ENCODE measurements around the gene LPP.
A peak's percentile ranks its signal among the peaks of the same experiment; 100 is the strongest.

The LPP gene

DNA sequence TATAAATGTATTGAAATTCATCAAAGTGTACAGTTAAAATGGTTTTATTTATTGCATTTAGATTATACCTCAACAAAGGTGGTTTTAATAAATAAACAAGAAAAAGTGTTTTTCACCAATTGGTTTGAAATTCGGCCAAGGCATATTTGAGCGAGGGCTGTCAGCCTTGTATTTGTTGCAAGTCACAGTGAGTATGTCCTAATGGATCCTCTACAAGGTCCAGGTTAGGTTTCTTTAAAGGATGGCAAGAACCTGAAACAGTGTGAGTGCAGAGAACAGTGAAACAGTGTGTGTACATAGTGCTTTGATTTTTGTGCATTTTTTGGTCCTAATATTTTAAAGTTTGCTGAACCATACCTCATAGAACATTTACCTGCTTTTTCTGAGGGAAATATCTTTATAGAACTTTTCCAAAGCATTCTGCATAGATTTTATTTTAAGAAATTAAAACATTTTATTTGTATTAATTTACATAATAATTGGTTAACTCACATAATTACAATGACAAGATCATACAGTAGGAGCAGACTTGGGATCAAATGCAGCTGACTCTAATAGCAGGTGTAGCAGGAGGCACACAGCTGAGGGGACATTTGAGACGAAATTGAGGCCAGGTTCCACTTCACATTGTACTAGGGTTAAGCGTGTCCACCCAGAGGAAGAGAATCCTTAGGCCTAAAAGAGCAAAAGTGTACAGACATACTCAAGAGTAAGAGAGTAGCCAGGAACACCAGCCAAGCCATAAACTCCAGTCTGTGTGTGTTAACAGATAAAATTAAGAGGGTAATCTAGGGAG is 589.0 kb downstream of the LPP start:
- no peak for DNase-seq

DNA sequence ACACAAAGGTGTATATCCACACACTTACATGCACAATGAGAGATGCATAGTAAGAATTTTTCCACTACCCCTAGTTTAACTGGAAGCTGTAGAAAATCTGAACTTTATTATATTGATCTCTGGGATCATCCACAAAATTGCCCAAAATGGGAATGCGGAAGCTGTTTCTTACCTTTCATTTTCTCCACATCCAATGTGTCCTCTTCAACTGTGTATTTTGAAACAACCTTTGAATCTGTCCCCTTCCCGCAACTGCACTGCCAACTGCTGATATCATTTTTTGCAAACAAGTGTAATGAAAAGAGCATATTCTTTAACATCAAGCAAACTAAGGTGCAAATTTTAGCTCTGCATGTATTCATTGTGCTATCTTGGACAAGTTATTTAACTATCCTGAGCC is 590.2 kb downstream of the LPP start:
- no peak for DNase-seq

DNA sequence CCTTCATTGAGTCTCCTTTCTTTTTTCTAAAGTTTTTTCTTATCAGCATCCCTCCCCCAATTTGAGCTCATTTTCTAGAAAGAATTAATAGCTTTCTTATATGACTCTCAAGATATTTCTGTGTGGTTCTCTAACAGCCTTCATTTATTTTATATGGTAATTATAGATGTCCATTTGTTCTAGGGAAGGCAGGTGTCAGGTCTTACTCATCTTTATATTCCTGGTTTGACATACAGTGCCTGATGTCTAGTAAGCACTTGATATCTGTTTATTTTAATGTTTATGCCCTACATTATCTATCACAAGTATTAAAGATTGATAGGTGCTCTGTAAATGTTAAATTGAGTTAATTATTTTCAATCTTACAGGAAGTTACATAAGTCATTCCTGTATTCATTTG is 591.1 kb downstream of the LPP start:
- DNase-seq, result no peak

DNA sequence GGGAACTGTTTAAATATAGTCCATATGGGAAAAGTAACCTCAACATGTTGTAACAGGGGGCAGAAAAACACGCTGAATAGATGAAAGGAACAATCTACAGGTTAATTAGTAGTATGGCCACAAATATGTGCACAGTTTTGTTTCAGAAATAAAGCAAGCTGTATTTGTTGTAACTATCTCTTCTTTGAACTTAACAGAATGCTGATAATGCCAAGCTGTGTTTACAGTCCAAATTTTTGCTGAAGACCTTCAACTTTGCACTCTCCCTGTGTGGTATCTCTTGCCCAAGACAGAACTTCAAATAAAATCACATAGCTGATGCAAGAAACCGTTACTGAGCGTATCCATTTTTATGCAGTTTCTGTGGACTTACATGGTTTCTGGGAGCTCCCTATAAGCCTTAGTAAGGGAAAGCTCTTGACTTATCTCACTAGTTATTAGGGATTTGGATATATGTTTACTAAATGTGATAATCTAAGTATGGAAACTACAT is 592.4 kb downstream of the LPP start:
- DNase-seq, result no peak

DNA sequence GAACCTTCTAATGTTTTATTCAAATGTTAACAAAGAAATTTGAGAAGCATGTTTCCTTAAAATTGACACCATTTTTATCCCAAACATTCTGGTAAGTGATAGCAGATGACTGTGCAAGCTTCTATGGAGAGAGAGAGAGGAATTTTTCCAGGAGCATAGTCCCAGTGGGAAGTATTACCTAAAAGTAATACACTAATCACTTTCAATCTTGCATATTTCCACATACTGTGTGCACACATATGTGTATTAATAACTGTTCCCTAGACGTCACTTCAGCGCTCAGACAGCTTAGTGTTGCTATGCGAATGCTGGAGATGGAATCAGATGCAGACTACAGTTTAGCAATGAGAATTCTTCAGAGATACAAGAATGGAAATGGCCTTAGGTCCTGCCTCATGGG is 593.5 kb downstream of the LPP start:
- no peak for DNase-seq

DNA sequence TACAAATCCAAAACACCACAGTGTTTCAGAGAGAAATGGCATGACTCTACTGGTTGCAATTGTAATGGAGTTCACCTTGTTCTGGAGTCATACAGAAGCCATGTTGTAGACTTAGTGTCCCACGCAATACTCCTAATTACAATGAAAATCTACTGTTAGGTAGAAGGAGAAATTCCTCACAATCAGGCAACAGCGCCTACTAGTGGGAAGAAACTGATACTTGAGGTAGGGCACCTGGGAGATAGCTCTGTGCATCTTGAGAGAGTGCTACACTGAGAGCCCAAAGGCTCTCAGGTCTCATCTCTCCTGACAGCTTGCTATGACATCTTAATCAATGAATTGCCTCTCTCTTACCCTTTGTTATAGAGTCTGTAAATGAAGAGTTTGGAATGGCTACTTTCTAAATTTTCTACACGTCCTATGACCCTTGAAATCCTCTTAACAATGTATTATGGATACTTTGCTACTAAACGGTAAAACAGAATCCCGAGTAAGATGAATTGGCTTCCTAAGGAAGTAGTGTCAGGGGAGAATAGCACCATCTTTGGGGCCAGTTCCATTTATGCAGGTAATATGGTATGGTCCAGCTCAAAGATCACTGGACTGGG is 595.2 kb downstream of the LPP start:
- DNase-seq, result peak; percentile 69

DNA sequence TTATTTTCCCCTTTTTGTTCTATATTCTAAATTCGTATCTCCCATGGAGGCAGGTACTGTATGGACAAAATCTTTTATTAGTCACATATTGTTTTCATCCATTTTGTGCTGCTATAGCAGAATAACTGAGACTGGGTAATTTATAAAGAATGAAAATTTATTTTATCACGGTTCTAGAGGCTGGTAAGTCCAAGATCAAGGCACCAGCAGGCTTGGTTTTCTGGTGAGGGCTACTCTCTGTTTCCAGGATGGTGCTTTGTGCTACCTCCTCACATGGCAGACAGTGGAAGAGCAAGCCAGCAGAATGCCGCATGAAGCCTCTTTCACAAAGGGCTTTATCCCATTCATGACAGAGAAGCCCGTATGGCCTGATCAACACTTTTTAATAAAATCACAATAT is 595.9 kb downstream of the LPP start:
- DNase-seq, result no peak

DNA sequence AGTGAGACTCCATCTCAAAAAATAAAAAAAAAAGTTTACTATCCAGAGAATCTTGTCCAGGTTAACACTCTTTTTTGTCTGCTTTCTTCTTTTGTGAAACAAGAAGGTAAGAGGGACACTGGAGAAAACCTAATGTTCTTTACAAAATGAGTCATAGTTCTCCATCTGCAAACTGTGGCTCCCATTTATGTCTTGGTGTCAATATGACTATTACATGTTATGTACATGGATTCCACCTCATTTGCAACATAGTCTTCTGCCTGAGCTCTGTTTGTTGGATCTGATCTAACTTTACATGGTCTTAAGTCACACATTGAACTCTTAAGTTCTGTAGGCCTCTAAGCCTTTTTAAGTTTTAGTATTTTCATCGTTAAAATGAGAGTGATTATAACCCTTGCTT is 596.7 kb downstream of the LPP start:
- no peak for DNase-seq

DNA sequence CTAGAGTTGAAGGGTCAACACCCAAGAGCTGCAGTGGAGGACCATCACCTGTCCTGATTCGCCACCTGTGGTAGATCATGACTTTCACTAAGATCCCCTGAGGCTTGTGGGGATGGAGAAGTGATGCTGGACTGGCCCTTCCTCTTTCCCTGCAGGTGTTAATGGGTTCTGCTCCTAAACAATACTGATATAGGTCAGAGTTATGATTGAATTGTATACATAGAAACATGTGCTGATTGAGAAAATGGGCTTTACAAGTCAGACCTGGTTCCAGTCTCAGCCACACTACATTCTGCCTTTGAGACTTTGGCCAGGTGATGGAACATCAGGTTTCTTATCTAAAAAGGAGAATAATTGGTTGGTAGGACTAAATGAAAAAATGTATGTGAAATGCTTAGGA is 598.9 kb downstream of the LPP start:
- DNase-seq, result no peak

DNA sequence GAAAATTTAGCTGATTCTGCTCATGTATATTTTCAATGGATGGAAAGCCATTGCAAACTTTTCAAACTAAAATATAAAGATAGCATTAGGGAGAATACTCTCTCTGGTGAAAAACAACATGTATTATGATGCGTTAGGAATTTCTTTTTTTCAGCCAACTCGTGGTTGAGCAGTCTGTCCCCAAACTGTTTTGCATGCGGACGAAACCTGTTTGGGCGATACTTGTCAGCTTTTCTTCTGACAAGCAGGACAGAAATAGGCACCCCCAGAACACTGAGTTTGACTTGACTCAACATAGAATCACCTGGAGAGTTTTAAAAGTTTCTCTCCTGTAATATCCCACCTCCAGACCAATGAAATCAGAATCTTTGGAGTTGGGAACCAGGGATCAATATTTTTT is 600.3 kb downstream of the LPP start:
- no peak for DNase-seq

DNA sequence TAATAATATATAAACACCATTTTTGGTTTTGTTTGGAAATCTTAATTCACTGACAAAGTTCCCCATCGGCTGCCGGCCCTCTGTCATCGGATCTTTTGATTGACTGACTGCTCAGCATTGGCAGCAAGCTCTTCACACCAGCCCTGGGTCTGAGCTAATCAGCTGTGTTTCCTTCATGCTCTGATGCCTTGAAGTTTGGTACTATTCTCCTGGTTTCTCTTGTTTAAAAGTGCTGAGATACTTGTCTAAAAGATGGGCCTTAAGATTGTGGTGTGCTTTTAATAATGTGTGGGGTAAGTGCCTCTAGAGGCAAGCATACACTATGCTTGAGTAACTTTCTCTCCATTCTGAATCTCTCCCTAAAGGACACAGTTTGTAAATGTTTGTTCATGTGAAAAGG is 602.3 kb downstream of the LPP start:
- DNase-seq, result no peak

DNA sequence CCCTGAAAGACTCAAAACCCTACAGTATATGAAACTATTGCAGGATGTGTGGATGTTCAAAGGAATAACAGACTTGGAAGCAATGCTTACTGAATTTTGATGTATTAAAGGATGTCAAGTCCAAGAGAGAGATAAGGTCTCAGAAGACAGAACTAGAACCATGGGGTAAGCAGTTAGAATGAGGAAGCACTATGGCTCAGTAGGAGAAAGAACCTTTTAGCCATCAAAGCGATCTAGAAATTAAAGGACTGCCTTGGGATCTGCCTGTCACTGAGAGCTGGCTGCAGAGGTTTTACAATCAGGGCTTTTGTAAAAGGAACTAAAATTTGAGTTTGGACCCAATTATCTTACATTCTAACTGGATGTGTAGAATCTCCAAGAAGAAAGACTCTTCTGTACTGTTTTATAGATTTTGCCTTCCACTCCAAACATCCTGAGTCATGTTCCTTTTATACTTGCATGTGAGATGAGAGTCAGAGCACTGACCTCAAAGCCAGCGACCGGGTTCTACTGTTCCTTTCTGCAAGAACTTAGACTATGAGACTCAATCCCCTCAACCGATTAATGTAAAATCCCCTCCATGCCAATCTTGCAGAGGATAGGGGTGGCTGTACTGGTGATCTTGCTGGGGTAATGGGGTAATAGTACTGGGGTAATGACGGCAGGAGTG is 605.5 kb downstream of the LPP start:
- no peak for DNase-seq

DNA sequence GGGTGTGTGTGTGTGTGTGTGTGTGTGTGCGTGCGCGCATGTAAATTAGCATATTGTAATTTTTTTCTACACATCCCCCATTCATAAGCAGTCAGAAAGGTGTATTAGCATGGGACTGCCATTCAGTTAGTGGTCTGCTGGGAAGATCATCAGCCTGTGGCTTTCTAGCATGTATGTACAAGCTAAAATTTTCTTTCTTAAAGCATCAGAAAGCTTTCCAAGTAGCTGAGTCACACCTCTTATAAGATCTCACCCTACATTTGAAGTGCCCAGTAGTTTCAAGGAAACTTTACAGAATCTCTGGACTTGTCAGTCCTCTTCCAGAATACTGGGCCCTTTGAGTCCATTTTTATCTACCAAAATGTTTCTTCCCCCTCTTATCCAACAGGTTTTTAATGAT is 606.5 kb downstream of the LPP start:
- no peak for DNase-seq

DNA sequence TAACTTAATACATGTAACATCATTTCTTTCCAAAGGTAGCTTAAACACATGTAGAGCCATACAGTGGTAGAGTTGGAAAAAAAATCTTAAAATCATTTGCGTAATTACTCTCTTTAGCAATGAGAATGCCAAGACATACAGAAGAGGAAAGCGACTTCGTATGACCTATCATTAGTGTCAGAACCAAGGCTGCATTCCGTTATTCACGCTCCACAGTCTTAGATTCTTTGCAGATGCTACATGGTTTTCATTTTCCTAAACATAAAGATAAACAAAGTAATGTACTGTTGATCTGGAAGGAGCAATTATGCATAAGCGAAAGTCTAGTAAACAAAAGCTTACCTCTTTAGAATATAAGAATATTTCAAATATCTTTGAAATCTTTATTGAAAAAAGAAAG is 607.5 kb downstream of the LPP start:
- DNase-seq, result no peak

DNA sequence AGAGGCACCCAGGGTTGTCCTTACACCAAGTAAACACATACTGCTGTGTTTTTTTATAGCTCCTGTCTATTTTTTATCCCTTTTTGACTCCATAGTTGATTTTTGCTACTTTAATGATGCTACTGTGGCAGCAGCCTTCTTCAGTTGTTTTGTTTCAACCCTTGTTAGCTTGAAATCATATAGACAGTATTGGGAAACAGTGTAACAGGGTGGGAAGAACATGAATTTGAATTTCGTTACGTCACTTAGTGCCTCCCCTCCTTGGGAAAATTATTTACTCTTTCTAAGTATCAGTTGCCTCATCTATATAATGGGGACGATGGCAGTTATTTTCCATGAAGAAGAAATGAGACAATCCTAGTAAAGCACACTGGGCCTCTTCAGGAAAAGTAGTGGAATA is 608.0 kb downstream of the LPP start:
- no peak for DNase-seq

DNA sequence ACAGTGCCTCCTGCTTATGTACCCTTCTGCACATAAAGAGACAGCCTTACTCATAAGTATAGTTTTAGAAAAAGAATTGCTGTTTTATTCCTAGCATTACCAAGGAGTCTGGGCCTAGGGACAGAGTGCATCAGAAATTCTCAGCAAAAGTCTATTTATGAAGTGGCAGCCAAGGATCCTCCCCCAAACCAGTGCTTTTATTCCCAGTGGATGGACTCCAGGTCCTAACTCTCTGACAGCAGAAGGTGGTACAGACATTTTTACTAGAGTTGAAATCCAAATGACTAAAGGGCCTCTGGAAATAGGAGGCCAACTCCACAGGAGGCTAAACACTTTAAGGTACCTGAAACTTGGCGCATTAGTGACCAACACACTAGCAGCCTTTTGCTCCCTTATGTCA is 610.7 kb downstream of the LPP start:
- DNase-seq, result no peak

DNA sequence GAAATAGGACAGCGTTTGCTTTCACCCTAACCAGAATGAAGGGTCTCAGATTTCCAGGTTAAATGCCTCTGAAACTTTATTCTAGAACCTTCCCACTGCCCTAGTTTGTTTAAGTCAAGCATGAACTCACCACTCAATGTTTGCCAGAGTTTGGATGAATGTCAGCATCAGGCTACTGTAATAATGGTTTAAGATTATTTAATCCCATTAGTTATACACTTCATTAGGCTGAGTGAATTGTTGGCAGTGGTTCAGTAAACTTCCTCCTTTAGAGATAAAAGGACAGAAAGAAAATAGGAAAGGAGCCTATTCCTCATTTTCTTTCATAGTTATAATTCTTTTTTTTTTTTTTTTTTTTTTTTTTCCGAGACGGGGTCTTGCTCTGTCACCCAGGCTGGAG is 615.9 kb downstream of the LPP start:
- DNase-seq, result no peak

DNA sequence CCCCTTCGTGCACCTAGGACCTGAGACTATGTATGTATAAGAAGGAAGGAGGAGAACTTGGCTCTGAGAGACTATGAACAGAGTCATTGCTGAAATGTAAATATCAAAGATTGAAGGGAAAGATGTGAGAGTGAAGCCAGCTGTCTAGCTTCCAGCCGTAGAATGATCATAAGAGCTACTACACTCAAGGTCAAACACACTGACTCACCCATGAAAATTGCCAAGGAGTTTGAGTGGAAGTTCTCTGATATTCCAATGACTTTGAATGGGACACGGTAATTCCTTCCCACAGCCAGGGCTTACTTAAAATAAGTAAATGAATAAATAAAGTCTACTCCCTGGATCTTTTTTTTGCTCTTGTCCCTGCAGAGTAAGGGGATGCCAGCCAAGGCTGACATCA is 618.9 kb downstream of the LPP start:
- no peak for DNase-seq

DNA sequence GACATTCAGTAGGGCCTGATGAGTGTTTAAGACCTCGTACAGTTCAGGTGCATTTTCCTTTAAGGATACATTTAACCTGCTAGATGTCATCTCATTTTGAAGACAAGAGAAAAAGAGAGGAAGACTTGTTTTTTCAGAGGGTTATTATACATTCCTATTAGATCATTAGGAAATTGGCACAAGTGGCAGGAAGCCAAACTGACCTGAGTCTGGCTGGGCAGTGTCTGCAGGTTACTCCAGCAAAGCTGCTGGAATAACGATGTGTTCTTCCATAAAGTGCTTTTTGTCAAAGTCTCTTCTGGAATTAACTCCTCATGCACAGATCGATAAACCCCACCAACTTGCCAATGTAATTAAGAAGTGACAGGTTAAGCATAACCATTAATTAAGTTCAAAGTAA is 621.5 kb downstream of the LPP start:
- no peak for DNase-seq

DNA sequence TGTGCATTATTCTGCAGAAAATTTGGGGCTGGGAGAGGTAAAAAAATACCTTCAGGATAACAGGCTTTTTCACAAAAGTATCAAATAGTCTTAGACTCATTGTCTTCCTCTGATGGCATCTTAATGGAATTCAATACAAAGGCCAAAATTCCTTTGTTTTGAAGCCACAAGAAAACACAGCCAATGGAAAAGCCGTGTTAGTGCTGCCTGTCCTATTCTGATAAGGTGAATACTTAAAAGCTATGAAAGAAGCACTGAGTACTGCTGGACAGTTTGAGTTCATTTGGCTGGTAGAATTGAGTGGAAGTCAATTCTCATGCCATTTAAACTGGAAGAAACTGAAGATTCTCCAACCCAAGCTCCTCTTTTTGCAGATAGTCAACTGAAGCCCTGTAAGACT is 622.5 kb downstream of the LPP start:
- DNase-seq, result no peak

DNA sequence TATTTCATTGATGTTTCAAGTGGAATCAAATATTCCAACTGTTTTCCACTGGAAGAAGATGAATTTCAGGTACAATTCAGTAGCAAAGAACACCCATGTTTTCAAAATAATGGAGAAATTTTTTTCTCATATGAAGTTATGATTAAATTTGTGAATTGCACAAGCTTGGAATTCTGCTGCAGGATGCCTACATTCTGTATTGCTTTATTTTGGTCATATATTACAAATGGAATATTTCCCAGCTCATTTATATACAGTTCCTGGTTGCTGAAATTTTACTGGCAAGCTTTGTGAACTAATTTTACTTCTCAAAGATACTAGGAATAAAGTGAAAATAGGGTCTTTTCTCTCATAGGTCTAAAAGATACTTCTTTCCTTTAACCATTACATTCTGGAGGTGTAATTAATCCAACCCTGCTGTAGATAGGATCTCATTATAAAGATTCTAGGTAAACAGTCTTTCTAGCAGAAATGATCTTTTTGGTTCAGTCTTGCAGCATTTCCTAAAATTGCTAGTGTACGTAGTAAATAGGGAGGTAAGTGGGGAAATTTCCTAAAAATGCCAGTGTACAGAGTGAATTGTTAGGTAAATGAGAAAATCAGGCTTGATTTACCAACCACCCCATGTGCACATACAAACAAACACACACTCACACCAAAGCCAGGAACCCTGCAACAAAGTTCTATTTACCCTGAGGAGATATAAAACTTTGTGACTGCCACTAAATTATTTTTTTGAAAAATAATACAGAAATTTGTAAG is 624.3 kb downstream of the LPP start:
- no peak for DNase-seq

DNA sequence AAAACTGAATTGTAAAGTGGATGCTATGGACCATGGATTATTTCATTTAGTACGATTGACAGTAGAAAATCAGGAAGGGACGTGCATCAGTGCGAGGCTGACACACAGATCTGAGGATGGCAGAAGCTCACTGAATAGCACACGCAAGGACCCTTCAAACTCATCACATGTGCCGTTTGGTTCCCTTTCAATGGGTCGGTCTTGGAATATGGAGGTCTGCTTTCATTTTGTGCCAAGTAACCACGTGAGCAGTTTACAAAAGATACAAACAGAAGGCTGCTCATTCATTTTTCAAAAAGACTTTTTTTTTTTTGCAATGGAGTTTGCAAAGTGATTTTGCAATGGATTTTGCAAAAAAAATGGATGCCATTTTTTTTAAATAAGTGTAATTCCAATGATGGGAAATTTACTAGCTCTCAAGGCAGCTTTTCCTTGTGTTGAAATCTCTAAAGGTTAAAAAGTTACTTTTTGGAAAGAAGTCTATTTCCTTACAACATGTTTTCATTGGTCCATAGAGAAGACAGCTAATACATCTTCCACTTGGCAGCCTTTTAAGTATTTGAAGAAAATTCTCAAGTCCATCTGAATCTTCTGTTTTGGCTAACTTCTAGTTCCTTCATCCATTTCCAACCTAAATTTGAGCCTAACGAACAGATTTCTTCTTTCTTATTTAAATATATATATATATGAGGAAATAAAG is 625.5 kb downstream of the LPP start:
- no peak for DNase-seq
